GM12864 (cell line): Measurements from ENCODE around the gene POLR1H.

ENCODE experiments used
- DNase-seq: peaks from one replicate; pipeline ENCODE4 v3.0.0-alpha.2; 2011; ENCODE audit warnings: low read depth
- H3K4me3 ChIP-seq: 2 replicates; pipeline ENCODE4 v1.5.1; 2011; ENCODE audit warnings: mild to moderate bottlenecking, low read depth, low read length, control low read depth
- TF ChIP-seq, protein P1 (sequence below): IDR thresholded peaks from 2 replicates; pipeline ENCODE4 v1.5.1; 2011; ENCODE audit warnings: low read depth, mild to moderate bottlenecking, moderate library complexity, low read length, control low read depth, inconsistent platforms; ENCODE audit errors: missing control alignments

The POLR1H gene

DNA sequence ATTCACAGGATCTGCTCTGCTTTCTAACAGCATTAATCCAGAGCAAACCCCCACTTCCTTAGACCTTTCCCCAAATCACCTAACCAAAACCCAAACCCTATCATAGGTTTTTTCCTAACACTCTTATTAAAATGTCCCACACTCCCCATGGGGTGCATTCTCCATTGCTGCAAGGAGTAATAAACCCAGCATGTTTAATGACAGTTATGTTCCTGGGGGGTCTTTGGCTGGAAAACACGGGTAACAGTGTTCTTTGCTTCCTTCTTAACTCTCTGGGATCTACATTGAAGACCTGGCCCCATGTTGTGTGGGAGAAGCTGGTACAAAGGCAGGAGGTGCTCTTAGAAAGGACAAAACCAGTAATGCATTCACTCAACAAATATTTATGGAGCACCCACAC is 35.8 kb downstream of the POLR1H start:
- DNase-seq, result no peak
- TF ChIP-seq, protein P1, sequence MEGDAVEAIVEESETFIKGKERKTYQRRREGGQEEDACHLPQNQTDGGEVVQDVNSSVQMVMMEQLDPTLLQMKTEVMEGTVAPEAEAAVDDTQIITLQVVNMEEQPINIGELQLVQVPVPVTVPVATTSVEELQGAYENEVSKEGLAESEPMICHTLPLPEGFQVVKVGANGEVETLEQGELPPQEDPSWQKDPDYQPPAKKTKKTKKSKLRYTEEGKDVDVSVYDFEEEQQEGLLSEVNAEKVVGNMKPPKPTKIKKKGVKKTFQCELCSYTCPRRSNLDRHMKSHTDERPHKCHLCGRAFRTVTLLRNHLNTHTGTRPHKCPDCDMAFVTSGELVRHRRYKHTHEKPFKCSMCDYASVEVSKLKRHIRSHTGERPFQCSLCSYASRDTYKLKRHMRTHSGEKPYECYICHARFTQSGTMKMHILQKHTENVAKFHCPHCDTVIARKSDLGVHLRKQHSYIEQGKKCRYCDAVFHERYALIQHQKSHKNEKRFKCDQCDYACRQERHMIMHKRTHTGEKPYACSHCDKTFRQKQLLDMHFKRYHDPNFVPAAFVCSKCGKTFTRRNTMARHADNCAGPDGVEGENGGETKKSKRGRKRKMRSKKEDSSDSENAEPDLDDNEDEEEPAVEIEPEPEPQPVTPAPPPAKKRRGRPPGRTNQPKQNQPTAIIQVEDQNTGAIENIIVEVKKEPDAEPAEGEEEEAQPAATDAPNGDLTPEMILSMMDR, result no peak
- H3K4me3 ChIP-seq, result no peak overlapping the region

DNA sequence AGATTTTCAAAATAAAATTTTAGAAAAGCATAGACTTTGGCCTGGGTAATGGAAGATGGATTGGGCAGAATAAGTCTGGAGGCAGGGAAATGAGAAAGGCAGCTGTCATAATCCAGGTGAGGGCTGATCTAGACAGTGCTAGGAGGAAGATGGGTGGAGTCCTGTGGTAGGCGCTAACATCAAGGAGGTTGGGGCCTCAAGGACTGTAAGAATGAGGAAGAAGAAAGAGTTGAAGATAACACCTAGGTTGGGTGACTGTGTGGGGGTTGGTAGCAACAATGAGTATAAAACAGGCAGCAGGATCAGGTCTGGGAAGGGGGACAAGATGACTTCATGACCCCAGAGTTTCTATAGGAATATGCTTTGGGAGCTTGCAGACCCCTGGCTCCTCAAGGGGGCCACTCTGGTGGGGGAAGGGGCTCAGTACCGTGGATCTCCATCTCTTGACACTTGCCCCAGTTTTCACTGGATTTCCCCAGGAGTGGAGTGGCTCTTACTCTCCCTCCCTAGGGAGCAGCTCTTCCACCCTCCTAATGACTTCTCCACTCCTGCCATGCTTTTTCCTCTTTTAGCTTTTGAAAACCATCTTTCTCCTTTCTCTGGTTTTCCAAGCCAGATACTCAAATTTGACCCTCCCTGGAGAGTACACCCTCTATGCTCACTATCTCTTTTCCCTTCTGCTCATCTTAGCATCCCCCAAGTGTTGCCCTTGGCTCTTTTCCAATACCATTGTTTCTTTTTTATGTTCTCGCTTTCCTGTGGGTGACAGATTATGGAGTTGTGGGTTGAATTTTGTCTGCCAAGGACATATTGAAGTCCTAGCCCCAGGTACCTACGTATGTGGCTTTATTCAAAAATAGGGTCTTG is 37.1 kb downstream of the POLR1H start:
- no peak for DNase-seq
- TF ChIP-seq, protein P1, result no peak
- no peak overlapping the region for H3K4me3 ChIP-seq

DNA sequence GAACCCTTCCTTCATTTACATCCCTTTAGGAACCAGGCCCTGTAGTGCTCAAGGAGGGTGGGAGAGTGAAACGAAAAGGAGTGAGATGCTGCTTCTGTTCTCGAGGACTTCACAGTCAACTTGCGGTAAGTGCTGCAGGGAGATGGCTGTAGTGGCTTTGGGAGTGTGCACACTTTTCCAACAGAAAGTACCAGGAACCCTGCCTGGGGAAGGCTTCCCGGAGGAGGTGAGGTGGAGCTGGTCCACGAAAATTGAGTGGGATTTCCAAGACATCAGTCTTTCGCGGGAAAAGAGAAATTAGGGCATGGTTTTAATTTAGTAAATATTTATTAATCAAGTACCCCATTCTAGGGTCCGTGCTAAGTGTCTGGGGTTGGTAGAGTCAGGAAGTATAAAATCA is 39.1 kb downstream of the POLR1H start:
- no peak for DNase-seq
- TF ChIP-seq, protein P1, result no peak
- no peak overlapping the region for H3K4me3 ChIP-seq

DNA sequence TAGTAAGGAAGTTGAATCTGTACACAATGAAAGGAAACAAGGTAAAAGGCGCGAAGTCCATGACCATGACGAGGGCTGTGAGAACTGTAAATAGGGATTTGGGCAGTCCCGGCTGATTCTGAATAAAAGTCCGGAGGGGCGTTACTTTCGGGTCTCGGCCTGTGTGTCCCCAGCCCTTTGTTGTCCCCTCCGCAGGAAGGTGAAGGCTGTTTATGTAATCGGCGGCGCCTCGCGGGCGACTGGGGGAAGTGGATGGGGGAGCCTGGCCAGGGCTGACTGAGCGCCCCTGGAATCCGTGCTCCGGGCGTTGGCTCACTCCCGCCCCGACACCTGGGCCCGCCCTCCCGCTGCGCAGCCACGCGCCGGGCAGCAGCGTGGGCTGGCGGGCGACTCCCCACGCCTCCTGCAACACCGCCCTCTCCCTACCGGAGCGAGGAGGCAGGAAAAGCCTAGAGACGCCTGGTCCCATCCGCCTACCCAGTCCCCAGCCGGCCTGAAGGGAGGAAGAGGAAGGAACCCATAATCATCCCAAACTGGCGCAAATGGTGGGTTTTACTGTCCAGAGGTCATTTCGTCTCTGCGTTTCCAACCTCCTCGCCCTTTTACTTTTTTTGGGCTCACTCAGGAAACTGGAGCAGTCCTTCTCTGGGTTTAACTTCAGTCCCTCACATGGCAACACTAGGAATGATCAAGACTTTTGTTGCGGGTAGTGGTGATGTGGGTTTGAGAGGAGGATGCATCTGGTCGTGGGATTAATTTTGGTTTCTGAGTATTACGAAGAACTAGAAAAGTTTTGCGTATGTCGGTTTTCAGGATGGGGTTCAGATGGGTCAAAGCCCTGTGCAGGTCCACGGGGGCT is 39.7 kb downstream of the POLR1H start:
- no peak for DNase-seq
- TF ChIP-seq, protein P1, result no peak
- no peak overlapping the region for H3K4me3 ChIP-seq

DNA sequence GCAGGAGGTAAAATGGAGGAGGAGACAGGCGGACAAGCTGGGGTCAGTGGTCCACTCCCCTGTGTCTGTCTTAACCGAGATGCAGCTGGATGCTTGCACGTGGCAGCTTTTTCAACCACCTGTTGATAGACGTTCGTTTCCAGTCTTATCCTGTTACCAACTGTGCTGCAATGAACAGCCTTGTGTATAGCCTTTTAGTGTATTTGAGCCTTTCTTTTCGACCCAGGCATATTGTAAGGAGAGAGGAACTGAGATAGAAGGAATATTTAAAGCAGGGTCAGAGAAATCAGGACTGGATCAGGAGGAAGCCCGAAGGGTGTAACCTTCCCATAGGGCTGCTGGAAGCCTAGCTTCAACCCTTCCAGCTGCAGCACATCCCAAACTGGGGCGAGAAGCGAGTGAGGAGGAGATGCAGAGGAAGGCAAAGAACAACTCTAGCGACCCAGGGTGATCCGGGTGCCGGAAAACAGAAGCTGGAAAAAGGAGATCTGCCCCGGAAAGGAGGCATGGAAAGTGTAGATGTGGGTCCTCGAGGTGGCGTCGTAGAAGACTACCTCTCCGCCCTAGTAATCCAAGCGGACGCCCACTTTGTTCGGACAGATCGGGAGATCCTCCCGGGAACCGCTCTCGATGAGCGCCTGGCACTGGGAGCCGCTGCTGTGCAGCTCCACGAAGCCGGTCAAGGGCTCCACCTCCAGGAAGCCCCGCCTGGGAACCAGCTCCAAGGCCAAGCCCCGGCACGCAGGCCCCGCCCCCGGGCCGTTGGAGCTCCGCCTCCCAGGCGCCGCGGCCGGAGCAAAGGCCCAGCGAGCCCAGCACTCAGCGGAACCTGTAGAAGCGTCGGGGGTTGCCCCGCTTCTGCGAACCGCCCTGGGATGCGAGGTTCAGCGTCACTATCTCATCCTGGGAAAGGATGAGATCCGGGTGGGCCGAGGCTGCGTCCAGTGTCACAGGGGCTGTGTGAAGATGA is 40.7 kb downstream of the POLR1H start:
- no peak for DNase-seq
- H3K4me3 ChIP-seq, result no peak overlapping the region; the same call in 1 of the 2 replicates
- TF ChIP-seq, protein P1, result no peak

DNA sequence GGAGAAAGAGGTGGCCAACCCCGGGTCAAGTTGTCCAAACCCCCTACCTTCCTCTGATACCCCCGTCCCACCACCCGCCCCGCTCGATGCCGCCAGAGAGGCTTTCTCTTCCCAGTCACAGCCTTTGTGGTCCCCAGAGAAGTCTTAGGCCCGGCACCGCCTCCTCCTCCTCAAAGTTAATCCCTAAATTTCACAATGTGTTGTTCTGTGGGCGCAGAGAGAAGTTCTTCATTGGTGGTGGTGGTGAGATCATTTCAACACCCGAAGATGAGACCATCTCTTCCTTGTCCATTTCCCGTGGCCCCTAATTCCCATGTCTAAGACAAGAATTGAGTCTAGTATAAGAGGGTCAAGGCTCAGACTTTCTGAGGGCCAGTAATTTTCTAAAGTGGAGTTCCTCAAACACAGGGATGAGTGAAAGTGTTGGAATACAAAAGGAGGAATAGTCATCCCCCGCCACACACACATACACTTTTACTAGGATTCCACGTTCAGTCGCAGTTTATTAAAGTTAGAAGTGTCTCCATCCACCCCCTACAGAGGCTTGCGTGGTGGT is 41.4 kb downstream of the POLR1H start:
- DNase-seq, result no peak
- no peak overlapping the region for H3K4me3 ChIP-seq
- TF ChIP-seq, protein P1, result no peak
